ENCODE data around the gene ENKD1. TPM values are rescaled to one million over a fixed set of nuclear protein-coding genes. Genes with fewer than 3 reads are reported as not detected.
A peak's percentile ranks its signal among the peaks of the same experiment; 100 is the strongest.

ENKD1 gene
- total and polyA plus RNA-seq, 2 of the 4 experiments (the other 2 are of a cell fraction) = 2.9 to 6.3 TPM

DNA sequence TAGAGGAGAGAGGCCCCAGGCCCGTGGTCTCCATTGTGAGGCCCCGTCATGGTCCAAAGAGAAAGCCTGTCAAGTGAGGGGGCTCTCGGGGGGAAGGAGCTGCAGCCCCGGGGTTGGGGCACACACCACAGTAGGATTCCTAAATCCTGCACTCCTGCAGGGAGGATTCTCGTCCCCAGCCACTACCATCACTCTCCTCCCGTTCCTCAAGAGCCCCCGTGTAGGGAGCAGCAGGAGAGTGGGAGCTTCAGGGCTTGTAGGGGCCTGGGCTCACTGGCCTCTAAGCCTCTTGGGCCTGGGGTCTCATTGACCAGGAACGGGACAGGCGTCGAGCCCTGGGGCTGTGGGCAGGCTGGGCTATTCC is 885 bp upstream of the ENKD1 start:
- in situ Hi-C loops (cut with MboI; ENCODE audit: low sequenced_read_pairs) (loop anchor here (10.0 kb wide), 1 partner anchor 143 kb away; the partner anchor contains the start of gene RIPOR1), intact Hi-C loops (cut with micrococcal nuclease) (no loop called here), dilution Hi-C loops (cut with HindIII; ENCODE audit: low sequenced_read_pairs, unreplicated experiment) (no loop called here)
- Histone ChIP-seq H3K36me3 (ENCODE audit: control insufficient read depth, insufficient read depth, low read length) (peaks cover 2% of the 10 kb centered on the region; the same call in 1 of the 2 replicates), H3K4ac (ENCODE audit: low read depth, low read length) (peak overlapping the region; percentile 14), H3K4me2 (ENCODE audit: low read depth, low read length) (peak overlapping the region; percentile 6; the same call in 1 of the 2 replicates), H4K91ac (ENCODE audit: insufficient read depth, low read depth, low read length) (no peak overlapping the region), H4K5ac (ENCODE audit: low read depth, low read length) (peak overlapping the region; percentile 3), H3K9me3 (ENCODE audit: control insufficient read depth, insufficient read depth, low read length) (no peaks in the 10 kb centered on the region), H2BK5ac (ENCODE audit: low read depth, low read length, poor library complexity, severe bottlenecking) (no peak overlapping the region), H3K9ac (ENCODE audit: low read depth, low read length) (no peak overlapping the region), H2AFZ (replicated peaks; ENCODE audit: low read length, poor library complexity) (peak overlapping the region; percentile 96), H4K20me1 (ENCODE audit: insufficient read depth, low read length) (0 out of 2 replicates have a peak, but pooled peaks cover 5% of the 10 kb centered on the region), H2AK9ac (replicated peaks; ENCODE audit: low read depth, low read length, poor library complexity) (peak overlapping the region; percentile 1), H3K23ac (ENCODE audit: low read depth, low read length) (0 out of 2 replicates have a peak overlapping the region, but pooled peaks have one; percentile 14), H2BK15ac (ENCODE audit: low read depth, low read length) (no peak overlapping the region), H3K14ac (replicated peaks; ENCODE audit: low read depth, low read length) (no peak overlapping the region), H2BK20ac (ENCODE audit: low read depth, low read length) (no peak overlapping the region), H3K27me3 (ENCODE audit: control insufficient read depth, insufficient read depth, low read length) (no peaks in the 10 kb centered on the region), H3K18ac (ENCODE audit: low read depth, low read length) (no peak overlapping the region), H3K56ac (ENCODE audit: extremely low read depth, insufficient read depth, low read length) (no peak overlapping the region), H3K4me1 (ENCODE audit: control insufficient read depth, insufficient read depth, low read length) (peaks cover 12% of the 10 kb centered on the region), H3K27ac (ENCODE audit: insufficient read depth, low read length) (no peak overlapping the region; the same call in 1 of the 2 replicates), H3K4me3 (ENCODE audit: insufficient read depth, low read depth, low read length) (no peak overlapping the region), H3K79me1 (ENCODE audit: low read depth in 1 of 2, low read length in 2 of 2) (peaks cover 4 to 12% of the 10 kb centered on the region in 2 experiments; a peak in 3 of 4 replicates), H3K9me1 (ENCODE audit: insufficient read depth, low read length) (no peaks in the 10 kb centered on the region), H2BK120ac (ENCODE audit: low read depth, low read length) (no peak overlapping the region), H2AK5ac (ENCODE audit: low read depth, low read length) (peak overlapping the region; percentile 5; the same call in 1 of the 2 replicates), H4K8ac (ENCODE audit: low read depth in 2 of 2, low read length in 2 of 2) (peak overlapping the region; percentile 97 to 100; a peak in 2 of 4 replicates)
- ChIA-PET CTCF (interaction anchor here (0.6 to 1.9 kb wide), 6 partner anchors 13 to 150 kb away, joined by 3 to 20 read pairs (median 3); partner anchors contain the start of gene CTCF), POLR2A (ENCODE audit: unreplicated experiment) (no interaction called here)
- 51% methylated on average over 5 of the region's 10 CpGs; no CpG with 5 or more reads in 1 of the 2 experiments for WGBS, 2 experiments (ENCODE audit: extremely low coverage in 2 of 2, insufficient read length in 1 of 2)
- TF ChIP-seq MAZ (IDR thresholded peaks at IDR 0.05; ENCODE audit: borderline replicate concordance, low read depth, low read length) = no peak
- TF ChIP-seq, protein P1, sequence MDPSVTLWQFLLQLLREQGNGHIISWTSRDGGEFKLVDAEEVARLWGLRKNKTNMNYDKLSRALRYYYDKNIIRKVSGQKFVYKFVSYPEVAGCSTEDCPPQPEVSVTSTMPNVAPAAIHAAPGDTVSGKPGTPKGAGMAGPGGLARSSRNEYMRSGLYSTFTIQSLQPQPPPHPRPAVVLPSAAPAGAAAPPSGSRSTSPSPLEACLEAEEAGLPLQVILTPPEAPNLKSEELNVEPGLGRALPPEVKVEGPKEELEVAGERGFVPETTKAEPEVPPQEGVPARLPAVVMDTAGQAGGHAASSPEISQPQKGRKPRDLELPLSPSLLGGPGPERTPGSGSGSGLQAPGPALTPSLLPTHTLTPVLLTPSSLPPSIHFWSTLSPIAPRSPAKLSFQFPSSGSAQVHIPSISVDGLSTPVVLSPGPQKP (IDR thresholded peaks at IDR 0.05; ENCODE audit: borderline replicate concordance, low read depth, low read length) = no peak
- TF ChIP-seq, protein P2, sequence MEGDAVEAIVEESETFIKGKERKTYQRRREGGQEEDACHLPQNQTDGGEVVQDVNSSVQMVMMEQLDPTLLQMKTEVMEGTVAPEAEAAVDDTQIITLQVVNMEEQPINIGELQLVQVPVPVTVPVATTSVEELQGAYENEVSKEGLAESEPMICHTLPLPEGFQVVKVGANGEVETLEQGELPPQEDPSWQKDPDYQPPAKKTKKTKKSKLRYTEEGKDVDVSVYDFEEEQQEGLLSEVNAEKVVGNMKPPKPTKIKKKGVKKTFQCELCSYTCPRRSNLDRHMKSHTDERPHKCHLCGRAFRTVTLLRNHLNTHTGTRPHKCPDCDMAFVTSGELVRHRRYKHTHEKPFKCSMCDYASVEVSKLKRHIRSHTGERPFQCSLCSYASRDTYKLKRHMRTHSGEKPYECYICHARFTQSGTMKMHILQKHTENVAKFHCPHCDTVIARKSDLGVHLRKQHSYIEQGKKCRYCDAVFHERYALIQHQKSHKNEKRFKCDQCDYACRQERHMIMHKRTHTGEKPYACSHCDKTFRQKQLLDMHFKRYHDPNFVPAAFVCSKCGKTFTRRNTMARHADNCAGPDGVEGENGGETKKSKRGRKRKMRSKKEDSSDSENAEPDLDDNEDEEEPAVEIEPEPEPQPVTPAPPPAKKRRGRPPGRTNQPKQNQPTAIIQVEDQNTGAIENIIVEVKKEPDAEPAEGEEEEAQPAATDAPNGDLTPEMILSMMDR (conservative IDR thresholded peaks at IDR 0.05; ENCODE audit: low read depth, low read length) = no peak
- no peak for TF ChIP-seq BHLHE40 (IDR thresholded peaks at IDR 0.05; ENCODE audit: low read depth, low read length)
- no peak for TF ChIP-seq CEBPB (IDR thresholded peaks at IDR 0.05; ENCODE audit: low read depth, low read length)
- TF ChIP-seq MAFK (IDR thresholded peaks at IDR 0.05; ENCODE audit: low read depth, low read length) = no peak
- no peak for TF ChIP-seq CHD1 (IDR thresholded peaks at IDR 0.05; ENCODE audit: low read depth, low read length)
- TF ChIP-seq, protein P3, sequence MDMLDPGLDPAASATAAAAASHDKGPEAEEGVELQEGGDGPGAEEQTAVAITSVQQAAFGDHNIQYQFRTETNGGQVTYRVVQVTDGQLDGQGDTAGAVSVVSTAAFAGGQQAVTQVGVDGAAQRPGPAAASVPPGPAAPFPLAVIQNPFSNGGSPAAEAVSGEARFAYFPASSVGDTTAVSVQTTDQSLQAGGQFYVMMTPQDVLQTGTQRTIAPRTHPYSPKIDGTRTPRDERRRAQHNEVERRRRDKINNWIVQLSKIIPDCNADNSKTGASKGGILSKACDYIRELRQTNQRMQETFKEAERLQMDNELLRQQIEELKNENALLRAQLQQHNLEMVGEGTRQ (IDR thresholded peaks at IDR 0.05; ENCODE audit: low read depth, low read length) = no peak
- no peak for TF ChIP-seq POLR2A (IDR thresholded peaks at IDR 0.05; ENCODE audit: low read depth, low read length)
- TF ChIP-seq MXI1 (IDR thresholded peaks at IDR 0.05; ENCODE audit: borderline replicate concordance, low read depth, low read length) = no peak
- no peak for TF ChIP-seq RCOR1 (IDR thresholded peaks at IDR 0.05; ENCODE audit: insufficient replicate concordance, low read length)
- no peak for TF ChIP-seq NFE2L2 (IDR thresholded peaks at IDR 0.05; ENCODE audit: low read depth, low read length)
- TF ChIP-seq SMC3 (IDR thresholded peaks at IDR 0.05; ENCODE audit: low read depth, low read length) = no peak
- TF ChIP-seq RAD21 (IDR thresholded peaks at IDR 0.05; ENCODE audit: low read length) = no peak
- no peak for TF ChIP-seq RFX5 (IDR thresholded peaks at IDR 0.05; ENCODE audit: low read depth, low read length)
- TF ChIP-seq FOS (IDR thresholded peaks at IDR 0.05; ENCODE audit: low read depth, low read length) = no peak
- BruUV-seq (replicated peaks) = no TSS peak
- no peak for DNase-seq
- ATAC-seq (ENCODE audit: low read depth) = no peak; the same call in 1 of the 2 replicates
